CD4-positive, CD25-positive, alpha-beta regulatory T cell (primary cell): ENCODE measurements around the gene SNCG. TPM values are rescaled to one million over a fixed set of nuclear protein-coding genes. Genes with fewer than 3 reads are reported as not detected.
"Not testable (repeated sequence)": the region's sequence is repeated elsewhere in the genome, so short reads cannot be mapped to it uniquely, and the experiment has no call there.

Experiments
- ATAC-seq, 2 donors: fragments of 150-1000 bp; cut with Tn5 transposase; one replicate each; pipeline ENCODE4 v1.10.0; 2021; ENCODE audit warnings: low read depth in 2 of 2, moderate number of reproducible peaks in 2 of 2, moderate library complexity in 1 of 2
- DNase-seq, 3 donors: peaks; one replicate each; pipeline versions ENCODE4 v3.0.0 to v3.0.0-alpha.2; 2012 to 2022; ENCODE audit warnings: mixed read lengths in 1 of 3
- H3K27ac ChIP-seq: one replicate; pipeline ENCODE4 v1.7.0; 2013; ENCODE audit warnings: mild to moderate bottlenecking, low read length; ENCODE audit not compliant: insufficient read depth, poor library complexity, severe bottlenecking
- H3K27me3 ChIP-seq: one replicate; pipeline ENCODE4 v1.7.0; 2013; ENCODE audit warnings: low read length; ENCODE audit not compliant: control insufficient read depth, insufficient read depth
- H3K36me3 ChIP-seq: one replicate; pipeline ENCODE4 v1.7.0; 2013; ENCODE audit warnings: mild to moderate bottlenecking, low read length, moderate library complexity; ENCODE audit not compliant: control insufficient read depth, insufficient read depth
- H3K4me1 ChIP-seq: 2 replicates; pipeline ENCODE4 v1.7.0; 2013; ENCODE audit warnings: mild to moderate bottlenecking, low read length; ENCODE audit not compliant: insufficient read depth, control insufficient read depth, poor library complexity, severe bottlenecking
- H3K4me3 ChIP-seq: one replicate; pipeline ENCODE4 v1.7.0; 2013; ENCODE audit warnings: low read depth, mild to moderate bottlenecking, low read length, moderate library complexity
- H3K9me3 ChIP-seq, 2 experiments: 1 replicate in 1 of 2; 2 replicates in 1 of 2; pipeline ENCODE4 v1.7.0; 2013; ENCODE audit warnings: low read length in 2 of 2, mild to moderate bottlenecking in 1 of 2, moderate library complexity in 1 of 2; ENCODE audit not compliant: control insufficient read depth in 2 of 2
- H3K27ac Mint-ChIP-seq, 3 donors: one replicate each; pipeline ENCODE4 v1.8.0; 2020 to 2022; ENCODE audit warnings: mild to moderate bottlenecking in 3 of 3, mixed read lengths in 3 of 3, moderate library complexity in 2 of 3
- H3K27me3 Mint-ChIP-seq: one replicate; pipeline ENCODE4 v1.8.0; 2022; ENCODE audit warnings: mild to moderate bottlenecking, mixed read lengths
- H3K36me3 Mint-ChIP-seq: one replicate; pipeline ENCODE4 v1.8.0; 2020; ENCODE audit warnings: mixed read lengths
- H3K4me1 Mint-ChIP-seq, 4 donors: one replicate each; pipeline ENCODE4 v1.8.0; 2020 to 2022; ENCODE audit warnings: mixed read lengths in 4 of 4, mild to moderate bottlenecking in 1 of 4
- H3K4me3 Mint-ChIP-seq, 4 donors: one replicate each; pipeline ENCODE4 v1.8.0; 2020 to 2022; ENCODE audit warnings: mild to moderate bottlenecking in 4 of 4, mixed read lengths in 4 of 4, moderate library complexity in 3 of 4
- H3K9me3 Mint-ChIP-seq, 7 donors: one replicate each; pipeline ENCODE4 v1.8.0; 2020 to 2022; ENCODE audit warnings: mixed read lengths in 7 of 7, mild to moderate bottlenecking in 3 of 7, moderate library complexity in 2 of 7
- polyA plus RNA-seq, 4 donors: library from polyadenylated mRNA; unstranded; fragments of 300-500 nt; fragmentation: Illumina TruSeq; gene quantifications; one replicate each; pipeline ENCODE4 v1.2.3, GENCODE V29; 2021
- total RNA-seq: library from RNA; stranded (reverse); gene quantifications from one replicate; pipeline ENCODE4 v1.2.3, GENCODE V29; 2022

Gene SNCG
- total and polyA plus RNA-seq, 5 donors from 2014 or later: not detected

GRCh38 chr10:86946213-86947155, 11.9 kb upstream of the SNCG start:
- H3K4me1 Mint-ChIP-seq: peaks cover 0 to 50% (median 21%) of the 10 kb centered on the region in 4 donors
- Histone ChIP-seq H3K27ac (no peak overlapping the region), H3K4me3 (no peak overlapping the region), H3K27me3 (no peaks in the 10 kb centered on the region), H3K36me3 (no peaks in the 10 kb centered on the region), H3K9me3 (no peaks in the 10 kb centered on the region), H3K4me1 (peaks cover 21% of the 10 kb centered on the region)
- peaks cover 10% of the 10 kb centered on the region for H3K36me3 Mint-ChIP-seq
- peaks cover 0 to 2% (median 0%) of the 10 kb centered on the region in 7 donors for H3K9me3 Mint-ChIP-seq
- DNase-seq (no peak), ATAC-seq (no peak)
- peak overlapping the region; percentile 36 to 82 (median 53) for H3K27ac Mint-ChIP-seq
- no peak overlapping the region for H3K4me3 Mint-ChIP-seq
- H3K27me3 Mint-ChIP-seq: peaks cover 4% of the 10 kb centered on the region

DNA sequence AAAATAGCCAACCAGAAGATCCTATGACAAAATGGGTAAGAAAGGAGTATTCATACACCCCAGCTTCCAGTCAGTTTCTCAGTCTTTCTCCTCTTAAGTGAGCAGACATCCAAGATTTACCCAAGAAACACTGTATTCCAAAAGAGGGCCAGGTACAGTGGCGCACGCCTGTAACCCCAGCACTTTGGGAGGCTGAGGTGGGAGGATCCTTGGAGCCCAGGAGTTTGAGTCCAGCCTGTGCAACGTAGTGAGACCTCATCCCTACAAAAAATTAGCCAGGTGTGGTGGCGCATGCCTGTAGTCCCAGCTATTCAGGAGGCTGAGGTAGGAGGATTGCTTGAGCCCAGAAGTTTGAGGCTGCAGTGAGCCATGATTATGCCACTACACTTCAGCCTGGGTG, 10.6 kb upstream of the SNCG start:
- not testable (repeated sequence) for H3K27me3 ChIP-seq, H3K9me3 ChIP-seq, H3K4me3 ChIP-seq, H3K36me3 ChIP-seq, H3K27ac ChIP-seq, DNase-seq, H3K27me3 Mint-ChIP-seq, ATAC-seq
- H3K27ac Mint-ChIP-seq: peak overlapping the region in 2 of 3 donors; percentile 76 to 82
- H3K4me1 ChIP-seq: peaks cover 21% of the 10 kb centered on the region
- H3K36me3 Mint-ChIP-seq: peaks cover 13% of the 10 kb centered on the region
- peak overlapping the region in 2 of 4 donors; percentile 16 to 68 for H3K4me3 Mint-ChIP-seq
- peaks cover 0 to 11% (median 1%) of the 10 kb centered on the region in 7 donors for H3K9me3 Mint-ChIP-seq
- peaks cover 0 to 56% (median 23%) of the 10 kb centered on the region in 4 donors for H3K4me1 Mint-ChIP-seq

GRCh38 chr10:86950349-86950748, 8.1 kb upstream of the SNCG start:
- peak; percentile 58 to 84 for ATAC-seq
- Mint-ChIP-seq H3K36me3 (peaks cover 13% of the 10 kb centered on the region), H3K9me3 (peaks cover 0 to 15% (median 1%) of the 10 kb centered on the region in 7 donors), H3K4me1 (peaks cover 0 to 49% (median 23%) of the 10 kb centered on the region in 4 donors), H3K27ac (peak overlapping the region; percentile 87 to 99 (median 97)), H3K4me3 (peak overlapping the region; percentile 6 to 85 (median 16)), H3K27me3 (peaks cover 4% of the 10 kb centered on the region)
- DNase-seq: peak in 2 of 3 donors; percentile 23 to 90
- H3K27me3 ChIP-seq: no peaks in the 10 kb centered on the region
- peaks cover 0 to 6% of the 10 kb centered on the region in 2 experiments for H3K9me3 ChIP-seq
- H3K4me1 ChIP-seq: peaks cover 21% of the 10 kb centered on the region
- H3K4me3 ChIP-seq: peak overlapping the region; percentile 47
- no peaks in the 10 kb centered on the region for H3K36me3 ChIP-seq
- H3K27ac ChIP-seq: peak overlapping the region; percentile 67

- peaks cover 21% of the 10 kb centered on the region for H3K4me1 ChIP-seq
- peaks cover 0 to 15% (median 1%) of the 10 kb centered on the region in 7 donors for H3K9me3 Mint-ChIP-seq
- no peaks in the 10 kb centered on the region for H3K27me3 ChIP-seq
- H3K36me3 Mint-ChIP-seq: peaks cover 13% of the 10 kb centered on the region
- peak overlapping the region; percentile 50 for H3K27ac ChIP-seq
- peaks cover 0 to 52% (median 23%) of the 10 kb centered on the region in 4 donors for H3K4me1 Mint-ChIP-seq
- ATAC-seq: no peak
- peak overlapping the region in 2 of 4 donors; percentile 47 to 85 for H3K4me3 Mint-ChIP-seq
- no peaks in the 10 kb centered on the region for H3K27me3 Mint-ChIP-seq
- H3K9me3 ChIP-seq: peaks cover 0 to 6% of the 10 kb centered on the region in 2 experiments
- H3K4me3 ChIP-seq: peak overlapping the region; percentile 47
- peak overlapping the region in 2 of 3 donors; percentile 97 to 99 for H3K27ac Mint-ChIP-seq
- DNase-seq: no peak
- no peaks in the 10 kb centered on the region for H3K36me3 ChIP-seq
Observed at GRCh38 chr10:86951184-86951761, 7.1 kb upstream of the SNCG start.

DNA sequence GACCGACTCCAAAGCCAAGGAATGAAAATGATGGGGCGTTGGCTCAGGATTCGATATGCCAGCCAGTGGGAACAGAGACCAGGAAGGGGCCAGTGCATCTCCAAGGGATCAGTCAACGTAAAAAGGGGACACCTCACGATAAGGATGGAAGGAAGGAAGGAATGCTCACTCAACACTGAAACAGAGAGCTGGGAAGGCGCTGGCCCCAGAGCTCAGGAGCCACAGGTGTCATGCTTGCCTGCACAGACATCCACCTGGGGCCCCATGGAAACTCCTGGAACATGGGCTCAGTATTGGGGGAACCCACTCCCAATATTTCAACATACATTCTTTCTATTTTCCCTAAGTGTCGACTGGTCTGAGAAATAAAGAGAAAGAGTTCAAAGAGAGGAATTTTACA, 6.3 kb upstream of the SNCG start:
- Histone ChIP-seq H3K36me3 (no peaks in the 10 kb centered on the region), H3K27ac (no peak overlapping the region), H3K4me3 (no peak overlapping the region), H3K4me1 (peaks cover 21% of the 10 kb centered on the region), H3K9me3 (peaks cover 0 to 6% of the 10 kb centered on the region in 2 experiments), H3K27me3 (no peaks in the 10 kb centered on the region)
- H3K36me3 Mint-ChIP-seq: peaks cover 8% of the 10 kb centered on the region
- no peaks in the 10 kb centered on the region for H3K27me3 Mint-ChIP-seq
- H3K4me3 Mint-ChIP-seq: no peak overlapping the region
- H3K4me1 Mint-ChIP-seq: peaks cover 0 to 52% (median 26%) of the 10 kb centered on the region in 4 donors
- no peak for DNase-seq
- peak overlapping the region in 2 of 3 donors; percentile 89 to 99 for H3K27ac Mint-ChIP-seq
- no peak for ATAC-seq
- H3K9me3 Mint-ChIP-seq: peaks cover 0 to 15% (median 1%) of the 10 kb centered on the region in 7 donors

DNA sequence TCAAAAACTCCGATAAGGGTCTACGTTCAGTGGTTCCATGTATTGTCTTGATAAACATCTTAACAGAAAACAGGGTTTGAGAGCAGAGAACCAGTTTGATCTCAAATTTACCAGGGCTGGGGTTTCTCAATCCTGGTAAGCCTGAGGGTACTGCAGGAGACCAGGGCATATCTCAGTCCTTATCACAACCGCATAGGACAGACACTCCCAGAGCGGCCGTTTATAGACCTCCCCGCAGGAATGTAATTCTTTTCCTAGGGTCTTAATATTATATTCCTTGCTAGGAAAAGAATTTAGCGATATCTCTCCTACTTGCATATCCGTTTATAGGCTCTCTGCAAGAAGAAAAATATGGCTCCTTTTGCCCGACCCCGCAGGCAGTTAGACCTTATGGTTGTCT, 5.7 kb upstream of the SNCG start:
- not testable (repeated sequence) for H3K4me3 ChIP-seq, H3K36me3 Mint-ChIP-seq, H3K36me3 ChIP-seq, H3K27me3 ChIP-seq, H3K27me3 Mint-ChIP-seq, DNase-seq, H3K9me3 ChIP-seq, ATAC-seq, H3K27ac ChIP-seq
- Mint-ChIP-seq H3K27ac (peak overlapping the region in 1 of 3 donors; percentile 40), H3K4me3 (peak overlapping the region in 1 of 4 donors; percentile 38), H3K9me3 (peaks cover 0 to 15% (median 1%) of the 10 kb centered on the region in 7 donors), H3K4me1 (peaks cover 0 to 56% (median 28%) of the 10 kb centered on the region in 4 donors)
- H3K4me1 ChIP-seq: peaks cover 24% of the 10 kb centered on the region

GRCh38 chr10:86953747-86954680, 4.4 kb upstream of the SNCG start:
- no peak overlapping the region for H3K4me3 Mint-ChIP-seq
- peaks cover 27% of the 10 kb centered on the region for H3K4me1 ChIP-seq
- H3K27ac Mint-ChIP-seq: no peak overlapping the region
- no peak for ATAC-seq
- no peaks in the 10 kb centered on the region for H3K27me3 ChIP-seq
- no peak overlapping the region for H3K4me3 ChIP-seq
- no peaks in the 10 kb centered on the region for H3K27me3 Mint-ChIP-seq
- no peak overlapping the region for H3K27ac ChIP-seq
- peaks cover 3% of the 10 kb centered on the region for H3K36me3 Mint-ChIP-seq
- H3K36me3 ChIP-seq: no peaks in the 10 kb centered on the region
- peaks cover 0 to 6% of the 10 kb centered on the region in 2 experiments for H3K9me3 ChIP-seq
- DNase-seq: no peak
- peaks cover 0 to 45% (median 20%) of the 10 kb centered on the region in 4 donors for H3K4me1 Mint-ChIP-seq
- peaks cover 0 to 15% (median 0%) of the 10 kb centered on the region in 7 donors for H3K9me3 Mint-ChIP-seq
